ENCODE data around the gene MVB12A. TPM values are rescaled to one million over a fixed set of nuclear protein-coding genes. Genes with fewer than 3 reads are reported as not detected.

MVB12A gene
- polyA plus RNA-seq, 3 donors: 43.2 to 47.8 (median 43.7) TPM

DNA sequence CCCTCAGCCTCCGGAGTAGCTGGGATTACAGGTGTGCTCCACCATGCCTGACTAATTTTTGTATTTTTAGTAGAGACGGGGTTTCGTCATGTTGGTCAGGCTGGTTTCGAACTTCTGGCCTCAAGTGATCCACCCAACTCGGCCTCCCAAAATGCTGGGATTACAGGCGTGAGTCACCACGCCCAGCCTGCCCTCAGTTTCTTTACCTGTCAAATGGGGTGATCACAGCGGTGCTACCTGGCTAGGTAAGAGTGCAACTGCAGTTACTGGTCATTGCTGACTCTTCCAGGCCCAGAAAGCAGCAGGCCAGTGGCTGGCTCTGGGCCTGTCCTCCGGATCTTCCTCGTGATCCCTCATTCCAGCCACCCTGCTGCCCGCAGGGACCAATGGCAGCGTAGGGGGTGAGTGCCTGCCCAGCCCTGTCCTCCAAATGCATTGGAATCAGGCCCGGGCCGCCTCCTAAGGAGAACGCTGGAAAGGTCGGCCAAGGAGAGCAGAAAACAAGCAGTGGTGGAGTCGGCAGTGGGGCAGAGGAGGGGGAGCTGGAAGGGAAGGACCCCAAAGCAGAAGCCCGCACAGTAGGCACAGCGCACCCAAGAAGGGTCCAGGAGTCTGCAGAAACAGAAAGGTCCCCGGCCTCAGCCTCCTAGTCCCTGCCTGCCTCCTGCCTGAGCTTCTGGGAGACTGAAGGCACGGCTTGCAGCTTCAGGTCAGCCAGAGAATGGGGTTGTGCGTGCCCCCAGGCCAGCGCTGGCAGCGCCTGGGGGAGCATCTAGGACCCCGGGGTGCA lies 48.6 kb downstream of the MVB12A start:
- peak overlapping the region; percentile 95 for H3K4me2 ChIP-seq (replicated peaks; ENCODE audit: extremely low read depth, low read length, poor library complexity, severe bottlenecking)
- H3K27me3 ChIP-seq (ENCODE audit: control insufficient read depth in 2 of 2, insufficient read depth in 2 of 2, low read length in 2 of 2): no peaks in the 10 kb centered on the region
- peaks cover 2 to 5% (median 3%) of the 10 kb centered on the region in 3 donors for H3K27me3 Mint-ChIP-seq (ENCODE audit: low read depth in 3 of 3)
- no peak for DNase-seq
- peaks cover 11% of the 10 kb centered on the region for H4K20me1 ChIP-seq (ENCODE audit: insufficient read depth, low read length)
- intact Hi-C loops (cut with micrococcal nuclease): loop anchor here in 1 of 2 donors (5.0 kb wide), 1 partner anchor 71 kb away; no protein-coding TSS in a partner anchor
- no peaks in the 10 kb centered on the region for H3K36me3 ChIP-seq (replicated peaks in 1 of 2; ENCODE audit: control insufficient read depth in 1 of 2, insufficient read depth in 2 of 2, low read length in 2 of 2)
- H3K9ac ChIP-seq (ENCODE audit: insufficient read depth, low read length, poor library complexity, severe bottlenecking): no peak overlapping the region
- H3K27ac Mint-ChIP-seq: peak overlapping the region in 2 of 7 donors; percentile 42 to 99
- H3K9me3 Mint-ChIP-seq: peaks cover 0 to 3% (median 0%) of the 10 kb centered on the region in 7 donors
- no peaks in the 10 kb centered on the region for H3K9me3 ChIP-seq (replicated peaks in 1 of 2; ENCODE audit: control insufficient read depth in 1 of 2, insufficient read depth in 1 of 2, low read length in 2 of 2)
- H3K4me1 ChIP-seq (ENCODE audit: control insufficient read depth in 1 of 2, insufficient read depth in 2 of 2, low read length in 2 of 2): peaks cover 44 to 55% of the 10 kb centered on the region in 2 donors
- no peaks in the 10 kb centered on the region for H3K36me3 Mint-ChIP-seq
- H3K4me1 Mint-ChIP-seq: peaks cover 54% of the 10 kb centered on the region
- TF ChIP-seq, protein P1, sequence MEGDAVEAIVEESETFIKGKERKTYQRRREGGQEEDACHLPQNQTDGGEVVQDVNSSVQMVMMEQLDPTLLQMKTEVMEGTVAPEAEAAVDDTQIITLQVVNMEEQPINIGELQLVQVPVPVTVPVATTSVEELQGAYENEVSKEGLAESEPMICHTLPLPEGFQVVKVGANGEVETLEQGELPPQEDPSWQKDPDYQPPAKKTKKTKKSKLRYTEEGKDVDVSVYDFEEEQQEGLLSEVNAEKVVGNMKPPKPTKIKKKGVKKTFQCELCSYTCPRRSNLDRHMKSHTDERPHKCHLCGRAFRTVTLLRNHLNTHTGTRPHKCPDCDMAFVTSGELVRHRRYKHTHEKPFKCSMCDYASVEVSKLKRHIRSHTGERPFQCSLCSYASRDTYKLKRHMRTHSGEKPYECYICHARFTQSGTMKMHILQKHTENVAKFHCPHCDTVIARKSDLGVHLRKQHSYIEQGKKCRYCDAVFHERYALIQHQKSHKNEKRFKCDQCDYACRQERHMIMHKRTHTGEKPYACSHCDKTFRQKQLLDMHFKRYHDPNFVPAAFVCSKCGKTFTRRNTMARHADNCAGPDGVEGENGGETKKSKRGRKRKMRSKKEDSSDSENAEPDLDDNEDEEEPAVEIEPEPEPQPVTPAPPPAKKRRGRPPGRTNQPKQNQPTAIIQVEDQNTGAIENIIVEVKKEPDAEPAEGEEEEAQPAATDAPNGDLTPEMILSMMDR (IDR thresholded peaks at IDR 0.05): no peak
- peak overlapping the region in 1 of 3 experiments; percentile 90 for H3K4me3 ChIP-seq (replicated peaks in 1 of 3; ENCODE audit: low read depth in 2 of 3, low read length in 3 of 3)
- H3K4me3 Mint-ChIP-seq: peak overlapping the region in 1 of 2 donors; percentile 99
- no peak overlapping the region for H3K27ac ChIP-seq (ENCODE audit: low read depth in 1 of 2, low read length in 2 of 2)
- 84% methylated on average over 24 of the region's 25 CpGs for WGBS (ENCODE audit: insufficient coverage)
- H3K79me2 ChIP-seq (ENCODE audit: insufficient read depth, low read length): peaks cover 27% of the 10 kb centered on the region
- H2AFZ ChIP-seq (ENCODE audit: insufficient read depth, low read depth, low read length, poor library complexity, severe bottlenecking): peak overlapping the region; percentile 90

DNA sequence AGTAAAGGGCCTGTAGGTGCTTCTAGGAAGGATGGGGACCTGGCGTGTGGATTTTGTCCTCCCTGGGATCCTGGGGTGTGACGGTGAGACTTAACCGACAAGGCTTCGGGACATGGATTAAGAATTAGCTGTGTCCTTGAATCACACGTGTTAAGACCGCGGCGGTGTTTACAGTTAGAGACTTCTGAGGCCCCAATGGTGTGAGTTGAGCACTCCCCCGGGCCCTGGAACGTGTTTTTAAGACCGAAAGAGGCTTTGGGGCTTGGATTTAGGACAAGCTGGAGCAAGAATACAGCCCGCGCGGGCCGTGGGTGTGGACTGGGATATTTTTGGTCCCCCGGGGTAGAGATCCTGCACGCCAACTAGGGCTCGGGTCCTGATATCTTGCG lies 49.2 kb downstream of the MVB12A start:
- Mint-ChIP-seq H3K9me3 (peaks cover 0 to 3% (median 0%) of the 10 kb centered on the region in 7 donors), H3K27ac (peak overlapping the region; percentile 72 to 99 (median 94)), H3K27me3 (ENCODE audit: low read depth in 3 of 3) (peaks cover 2 to 4% (median 2%) of the 10 kb centered on the region in 3 donors), H3K36me3 (peaks cover 0 to 2% of the 10 kb centered on the region in 2 donors), H3K4me1 (peaks cover 59% of the 10 kb centered on the region), H3K4me3 (peak overlapping the region; percentile 98 to 99)
- no peak for DNase-seq
- peak overlapping the region; percentile 75 for H3K9ac ChIP-seq (ENCODE audit: insufficient read depth, low read length, poor library complexity, severe bottlenecking)
- H2AFZ ChIP-seq (ENCODE audit: insufficient read depth, low read depth, low read length, poor library complexity, severe bottlenecking): peak overlapping the region; percentile 90
- peak overlapping the region; percentile 63 to 90 (median 81) for H3K4me3 ChIP-seq (replicated peaks in 1 of 3; ENCODE audit: low read depth in 2 of 3, low read length in 3 of 3)
- intact Hi-C loops (cut with micrococcal nuclease): loop anchor here in 1 of 2 donors (5.0 kb wide), 1 partner anchor 72 kb away; no protein-coding TSS in a partner anchor
- no peaks in the 10 kb centered on the region for H3K9me3 ChIP-seq (replicated peaks in 1 of 2; ENCODE audit: control insufficient read depth in 1 of 2, insufficient read depth in 1 of 2, low read length in 2 of 2)
- H3K27ac ChIP-seq (ENCODE audit: low read depth in 1 of 2, low read length in 2 of 2): peak overlapping the region; percentile 32 to 70
- 5% methylated on average over 19 of the region's 19 CpGs for WGBS (ENCODE audit: insufficient coverage)
- no peaks in the 10 kb centered on the region for H3K36me3 ChIP-seq (replicated peaks in 1 of 2; ENCODE audit: control insufficient read depth in 1 of 2, insufficient read depth in 2 of 2, low read length in 2 of 2)
- H3K79me2 ChIP-seq (ENCODE audit: insufficient read depth, low read length): peaks cover 32% of the 10 kb centered on the region
- no peaks in the 10 kb centered on the region for H3K27me3 ChIP-seq (ENCODE audit: control insufficient read depth in 2 of 2, insufficient read depth in 2 of 2, low read length in 2 of 2)
- peaks cover 11% of the 10 kb centered on the region for H4K20me1 ChIP-seq (ENCODE audit: insufficient read depth, low read length)
- H3K4me2 ChIP-seq (replicated peaks; ENCODE audit: extremely low read depth, low read length, poor library complexity, severe bottlenecking): peak overlapping the region; percentile 95
- TF ChIP-seq, protein P1 (IDR thresholded peaks at IDR 0.05): no peak
- peaks cover 50 to 61% of the 10 kb centered on the region in 2 donors for H3K4me1 ChIP-seq (ENCODE audit: control insufficient read depth in 1 of 2, insufficient read depth in 2 of 2, low read length in 2 of 2)

All from CD14-positive monocyte (primary cell).